Fibroblast of villous mesenchyme (primary cell): ENCODE data around the gene ZNF850. TPM values are rescaled to one million over a fixed set of nuclear protein-coding genes. Genes with fewer than 3 reads are reported as not detected.

ENCODE experiments used
- DNase-seq: peaks from one replicate; pipeline ENCODE4 v3.0.0-alpha.2; 2010; ENCODE audit warnings: low read depth
- H3K4me3 ChIP-seq: 2 replicates; pipeline ENCODE4 v1.5.1; 2011; ENCODE audit warnings: low read depth, mild to moderate bottlenecking, low read length
- total RNA-seq: library from RNA; depleted of rRNA; stranded (reverse); fragments of >200 nt; gene quantifications from 2 replicates; pipeline ENCODE4 v1.2.3, GENCODE V29; 2012
- TF ChIP-seq, protein P1 (sequence below): IDR thresholded peaks from 2 replicates; pipeline ENCODE4 v1.5.1; 2012; ENCODE audit warnings: low read depth, mild to moderate bottlenecking, low read length; ENCODE audit not compliant: insufficient read depth

The ZNF850 gene
- total RNA-seq = 3.2 and 3.9 TPM in 2 replicates

DNA sequence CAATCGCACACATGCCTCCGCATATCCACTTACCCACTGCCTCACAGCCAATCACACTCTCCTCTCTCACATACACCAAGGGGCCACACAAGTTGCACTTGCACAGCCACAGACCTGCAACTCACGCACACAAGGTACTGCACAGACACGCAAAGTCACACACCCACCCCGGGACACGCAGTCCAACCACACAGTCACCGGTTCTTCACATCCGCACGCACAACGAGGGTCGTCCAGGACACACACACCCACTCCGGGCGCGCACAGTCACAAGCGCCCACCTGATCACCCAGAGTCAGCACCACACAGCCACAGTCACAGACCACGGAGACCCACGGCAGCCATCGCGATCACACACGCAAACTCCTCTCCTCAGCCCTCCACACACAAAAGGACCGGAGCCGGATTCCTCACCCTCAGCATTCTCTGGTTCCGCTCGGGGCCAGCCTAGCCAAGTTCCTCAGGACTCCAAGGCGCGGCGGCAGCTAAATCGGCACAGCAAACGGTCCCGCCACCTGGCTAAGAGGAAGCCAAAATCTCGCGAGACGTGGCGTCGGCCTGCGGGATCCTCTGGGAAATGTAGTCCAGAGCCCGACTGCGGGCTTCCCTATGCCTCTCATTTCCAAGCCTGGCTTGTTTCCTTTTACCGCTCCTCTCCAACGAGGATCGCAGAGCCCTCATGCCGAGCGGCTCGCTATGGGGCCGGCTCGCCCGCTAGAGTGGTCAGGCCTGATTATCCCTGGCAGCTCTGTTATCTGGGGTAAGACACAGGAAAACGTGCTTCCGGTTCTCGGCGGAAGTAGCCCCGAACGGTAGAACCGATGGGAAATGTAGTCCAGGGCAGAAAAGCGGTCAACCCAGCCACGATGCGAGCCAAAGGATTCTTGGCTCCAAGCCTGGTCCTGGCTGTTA, at the start of gene ZNF850:
TSS of gene ZNF850 (minus strand) at position 497 of the 912 bp plus-strand sequence. CDS start 10,201 bp downstream, outside the sequence.
- TF ChIP-seq, protein P1, sequence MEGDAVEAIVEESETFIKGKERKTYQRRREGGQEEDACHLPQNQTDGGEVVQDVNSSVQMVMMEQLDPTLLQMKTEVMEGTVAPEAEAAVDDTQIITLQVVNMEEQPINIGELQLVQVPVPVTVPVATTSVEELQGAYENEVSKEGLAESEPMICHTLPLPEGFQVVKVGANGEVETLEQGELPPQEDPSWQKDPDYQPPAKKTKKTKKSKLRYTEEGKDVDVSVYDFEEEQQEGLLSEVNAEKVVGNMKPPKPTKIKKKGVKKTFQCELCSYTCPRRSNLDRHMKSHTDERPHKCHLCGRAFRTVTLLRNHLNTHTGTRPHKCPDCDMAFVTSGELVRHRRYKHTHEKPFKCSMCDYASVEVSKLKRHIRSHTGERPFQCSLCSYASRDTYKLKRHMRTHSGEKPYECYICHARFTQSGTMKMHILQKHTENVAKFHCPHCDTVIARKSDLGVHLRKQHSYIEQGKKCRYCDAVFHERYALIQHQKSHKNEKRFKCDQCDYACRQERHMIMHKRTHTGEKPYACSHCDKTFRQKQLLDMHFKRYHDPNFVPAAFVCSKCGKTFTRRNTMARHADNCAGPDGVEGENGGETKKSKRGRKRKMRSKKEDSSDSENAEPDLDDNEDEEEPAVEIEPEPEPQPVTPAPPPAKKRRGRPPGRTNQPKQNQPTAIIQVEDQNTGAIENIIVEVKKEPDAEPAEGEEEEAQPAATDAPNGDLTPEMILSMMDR = no peak
- DNase-seq = peak; percentile 95
- H3K4me3 ChIP-seq = peak within 1 kb of the TSS; percentile 95

DNA sequence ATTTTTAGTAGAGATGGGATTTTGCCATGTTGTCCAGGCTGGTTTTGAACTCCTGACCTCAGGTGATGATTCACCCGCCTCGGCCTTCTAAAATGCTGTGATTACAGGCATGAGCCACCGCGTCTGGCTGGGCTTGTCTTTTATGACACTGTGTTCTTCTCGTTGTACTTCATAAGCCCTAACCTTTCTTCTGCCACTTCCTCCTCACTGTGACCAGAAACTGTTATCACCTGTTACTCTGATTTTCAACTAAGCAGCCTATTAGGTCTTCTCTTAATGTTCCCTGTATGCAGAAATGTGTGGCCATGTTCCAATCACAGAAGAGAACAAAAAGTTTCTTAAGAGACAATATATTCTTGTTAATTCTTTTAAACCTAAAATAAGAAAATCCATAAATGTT, 49.2 kb upstream of the ZNF850 start:
- no peak overlapping the region for H3K4me3 ChIP-seq
- TF ChIP-seq, protein P1 = no peak
- no peak for DNase-seq

DNA sequence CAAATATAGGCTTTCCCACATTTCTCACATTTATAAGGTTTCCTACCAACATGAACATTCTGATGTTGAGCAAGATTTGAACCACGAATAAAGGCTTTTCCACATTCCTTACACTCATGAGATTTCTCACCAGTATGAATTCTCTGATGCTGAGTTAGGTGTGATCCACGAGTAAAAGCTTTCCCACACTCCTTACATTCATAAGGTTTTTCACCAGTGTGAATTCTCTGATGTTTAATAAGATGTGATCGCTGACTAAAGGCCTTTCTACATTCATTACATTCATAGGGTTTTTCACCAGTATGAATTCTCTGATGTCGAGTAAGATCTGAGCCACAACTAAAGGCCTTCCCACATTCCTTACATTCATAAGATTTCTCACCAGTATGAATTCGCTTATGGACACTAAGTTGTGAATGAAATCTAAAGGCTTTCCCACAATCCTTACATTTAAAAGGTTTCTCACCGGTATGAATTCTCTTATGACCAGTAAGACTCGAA, 46.6 kb upstream of the ZNF850 start:
- H3K4me3 ChIP-seq = no peak overlapping the region
- no peak for DNase-seq
- TF ChIP-seq, protein P1 = no peak

- H3K4me3 ChIP-seq = no peak overlapping the region
- TF ChIP-seq, protein P1 = no peak
- DNase-seq = no peak
These were observed 34.4 kb upstream of the ZNF850 start for GRCh38 chr19:36807029-36807428.

DNA sequence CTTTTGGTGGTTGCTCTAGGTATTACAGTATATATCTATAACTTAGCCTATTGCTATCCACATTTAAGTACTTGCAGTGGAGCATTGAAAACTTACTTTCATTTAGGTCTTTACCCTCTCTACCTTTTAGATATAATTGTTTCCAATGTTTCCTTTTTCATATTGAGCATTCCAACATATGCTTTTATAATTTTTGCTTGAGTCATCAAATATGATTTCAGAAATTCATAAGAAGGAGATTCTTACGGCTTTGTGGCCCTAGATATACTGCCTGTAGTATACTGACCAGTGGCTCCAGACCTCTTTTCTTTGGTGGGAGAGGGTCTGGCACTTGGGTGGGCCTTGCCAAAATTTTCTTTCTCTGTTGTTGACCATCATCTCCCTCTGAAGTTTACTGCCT, 32.8 kb upstream of the ZNF850 start:
- H3K4me3 ChIP-seq = no peak overlapping the region
- TF ChIP-seq, protein P1 = no peak
- no peak for DNase-seq

DNA sequence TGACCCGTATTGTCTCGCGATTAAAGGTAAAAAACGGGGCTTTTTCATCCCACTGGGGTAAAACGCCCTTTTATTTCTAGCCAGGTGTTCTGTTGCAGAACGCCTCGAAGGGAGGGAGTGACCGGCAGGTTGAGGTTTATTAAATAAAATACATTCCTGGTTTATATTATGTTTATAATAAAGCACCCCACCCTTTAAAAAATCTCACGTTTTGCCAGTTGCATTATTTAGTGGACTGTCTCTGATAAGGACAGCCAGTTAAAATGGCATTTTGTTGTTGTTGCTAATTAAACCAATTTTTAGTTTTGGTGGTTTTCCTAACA, 25.1 kb upstream of the ZNF850 start:
- TF ChIP-seq, protein P1 = no peak
- no peak for DNase-seq
- peak overlapping the region; percentile 73 for H3K4me3 ChIP-seq

GRCh38 chr19:36796714-36796992, 24.0 kb upstream of the ZNF850 start:
- peak overlapping the region; percentile 73 for H3K4me3 ChIP-seq
- no peak for DNase-seq
- TF ChIP-seq, protein P1 = no peak
